HG03558 (cell line): Measurements from ENCODE around the gene CCDC92B.

Source experiments
- ATAC-seq: cut with Tn5 transposase; IDR thresholded peaks from one replicate; pipeline ENCODE4 v1.9.1; 2021; ENCODE audit warnings: moderate number of reproducible peaks; ENCODE audit not compliant: unreplicated experiment; ENCODE audit errors: extremely low read depth

CCDC92B gene

DNA sequence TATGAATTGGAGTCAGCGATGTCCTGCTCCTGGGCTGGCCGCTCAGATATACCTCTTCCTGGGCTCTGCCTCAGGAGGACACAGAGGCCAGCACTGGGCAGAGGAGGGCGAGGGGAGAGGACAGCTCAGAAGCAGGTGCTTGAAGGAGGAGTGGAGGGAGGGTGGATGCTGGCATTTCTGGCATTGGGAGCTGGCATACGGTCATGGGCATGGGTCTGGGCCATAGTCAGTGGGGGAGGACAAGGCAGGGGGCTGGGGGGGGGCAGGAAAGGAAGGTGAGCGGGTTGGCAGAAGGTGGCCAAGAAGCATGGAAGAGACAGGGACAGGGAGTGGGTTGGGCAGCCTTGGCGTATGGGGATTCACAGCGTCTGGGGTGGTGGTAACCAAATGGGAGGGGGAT lies 30.1 kb upstream of the CCDC92B start:
- ATAC-seq, result no peak

DNA sequence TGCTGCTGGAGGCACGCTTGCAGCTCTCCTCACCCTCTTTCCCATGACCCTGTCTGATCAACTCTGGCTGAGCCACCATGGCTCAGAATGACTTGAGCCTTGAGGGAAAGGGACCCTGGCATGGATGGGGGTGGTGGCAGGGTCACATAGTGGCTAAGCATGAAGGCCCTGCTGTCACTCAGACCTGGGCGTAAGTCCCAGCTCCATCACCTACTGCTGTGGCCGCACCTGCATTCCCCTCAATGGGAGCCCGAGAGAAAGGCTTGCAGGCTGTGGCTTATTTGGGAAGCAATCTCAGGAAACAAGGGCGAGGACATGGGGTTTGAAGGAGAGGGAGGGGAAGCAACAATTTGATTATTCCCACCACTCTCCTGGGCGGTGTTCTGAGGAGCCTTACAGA lies 29.0 kb upstream of the CCDC92B start:
- ATAC-seq, result no peak

DNA sequence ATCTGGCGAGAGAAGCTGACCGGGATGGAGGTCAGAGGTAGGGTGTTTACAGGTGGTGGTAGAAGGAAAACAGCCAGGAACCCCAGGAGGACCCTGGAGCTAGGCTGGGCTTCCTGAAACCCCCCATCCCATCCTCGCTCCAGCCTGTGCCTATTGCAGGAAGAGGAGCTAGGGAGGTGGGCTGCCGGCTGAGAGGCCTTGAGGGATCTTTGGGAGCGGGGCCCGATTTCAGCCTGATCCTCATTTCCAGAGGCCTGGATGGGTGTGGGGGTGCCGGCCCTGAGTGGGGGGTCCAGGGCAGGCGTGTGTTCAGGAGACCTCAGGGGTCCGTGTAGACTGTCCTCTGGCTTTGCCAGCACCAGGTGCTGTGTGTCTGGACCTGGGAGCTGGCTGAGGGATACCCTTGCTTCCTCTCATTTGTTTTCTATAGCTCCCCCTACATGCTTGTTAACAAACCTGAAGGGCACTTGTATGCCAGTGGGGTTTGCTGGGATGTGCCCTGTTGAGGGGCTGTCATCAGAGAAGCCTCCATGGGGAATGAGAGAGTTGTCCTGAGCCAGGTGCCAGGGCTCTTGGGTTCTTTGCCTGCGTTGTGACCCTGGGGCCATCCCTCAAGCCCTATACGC lies 27.9 kb upstream of the CCDC92B start:
- no peak for ATAC-seq

DNA sequence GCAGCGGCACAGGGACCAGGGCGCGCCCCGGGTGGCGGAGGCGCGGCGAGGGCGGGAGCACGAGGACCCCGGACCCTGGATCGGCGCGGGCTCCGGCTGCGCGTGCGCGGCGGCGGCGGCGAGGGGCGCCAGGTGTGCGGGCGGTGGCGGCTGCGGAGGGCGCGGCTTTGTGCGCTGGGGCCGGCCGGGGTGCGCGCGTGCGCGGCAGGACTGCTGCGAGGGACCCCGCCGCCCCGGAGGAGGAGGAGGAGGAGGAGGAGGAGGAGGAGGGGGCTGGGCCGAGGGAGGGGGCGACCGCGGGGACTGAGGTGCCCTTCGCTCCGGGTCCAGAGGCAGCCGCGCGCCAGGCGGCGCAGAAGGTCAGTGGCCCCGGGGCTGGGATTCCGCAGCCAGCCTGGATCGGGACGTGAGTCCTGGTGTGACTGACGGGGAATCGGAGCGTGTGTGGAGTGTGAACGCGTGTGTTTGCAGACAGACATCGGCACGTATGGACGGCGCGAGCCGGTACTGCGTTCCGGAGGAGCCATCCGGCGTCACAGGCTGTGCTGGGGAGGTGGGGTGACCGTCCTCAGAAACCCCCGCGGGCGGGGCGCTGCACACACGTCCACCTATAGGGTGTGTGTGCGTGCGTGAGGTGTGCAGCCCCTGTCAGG lies 27.3 kb upstream of the CCDC92B start:
- ATAC-seq, result no peak

DNA sequence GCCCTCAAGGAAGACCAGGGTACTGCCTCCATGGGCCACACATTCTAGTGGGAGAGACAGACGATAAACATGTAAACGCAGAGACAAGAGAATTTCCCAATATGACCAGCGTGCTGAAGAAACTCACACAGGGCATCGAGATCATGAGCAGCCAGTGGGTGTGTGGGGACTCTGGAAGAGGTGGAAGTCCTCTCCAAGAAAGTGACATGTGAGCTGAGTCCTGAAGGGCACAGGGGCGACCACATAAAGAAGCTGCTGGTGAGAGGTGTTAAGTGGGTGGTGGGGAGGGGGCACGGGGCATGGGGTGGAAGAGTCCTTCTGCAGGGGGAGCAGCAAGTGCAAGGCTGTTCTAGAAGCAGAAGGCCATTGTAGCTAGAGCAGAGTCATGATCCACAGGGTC lies 25.8 kb upstream of the CCDC92B start:
- no peak for ATAC-seq

DNA sequence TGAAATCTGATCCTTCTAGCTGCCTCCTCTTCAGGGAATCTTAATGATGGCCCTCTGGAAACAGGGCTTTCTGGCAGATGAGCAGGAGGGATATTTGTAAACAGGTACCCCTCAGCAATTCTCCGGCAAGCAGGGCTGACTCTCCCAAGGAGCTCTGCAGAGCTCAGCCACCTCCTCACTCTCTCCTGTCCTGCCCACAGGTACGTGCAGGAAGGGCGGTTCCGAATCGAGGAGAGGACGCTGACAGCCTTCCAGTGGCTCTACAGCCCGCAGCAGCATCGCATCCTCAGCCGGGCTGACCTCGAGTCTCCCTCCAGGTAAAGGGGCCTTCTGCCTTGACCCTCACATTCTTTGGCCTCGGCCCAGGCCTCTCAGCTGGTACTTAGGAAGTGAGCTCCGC lies 20.7 kb upstream of the CCDC92B start:
- ATAC-seq, result no peak

DNA sequence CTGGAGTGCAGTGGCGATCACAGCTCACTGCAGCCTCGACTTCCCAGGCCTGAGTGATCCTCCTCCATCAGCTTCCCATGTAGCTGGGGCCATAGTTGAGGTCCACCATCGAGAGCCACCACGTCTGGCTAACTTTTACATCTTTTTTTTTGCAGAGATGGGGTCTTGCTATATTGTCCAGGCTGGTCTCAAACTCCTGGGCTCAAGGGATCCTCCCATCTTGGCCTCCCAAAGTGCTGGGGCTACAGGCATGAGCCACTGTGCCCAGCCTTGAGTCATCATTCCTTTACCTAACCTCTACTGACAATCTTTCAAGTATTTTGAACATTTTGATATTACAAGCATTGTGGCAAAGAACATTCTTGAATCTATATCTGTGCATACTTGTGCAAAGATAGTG lies 9.4 kb upstream of the CCDC92B start:
- no peak for ATAC-seq

DNA sequence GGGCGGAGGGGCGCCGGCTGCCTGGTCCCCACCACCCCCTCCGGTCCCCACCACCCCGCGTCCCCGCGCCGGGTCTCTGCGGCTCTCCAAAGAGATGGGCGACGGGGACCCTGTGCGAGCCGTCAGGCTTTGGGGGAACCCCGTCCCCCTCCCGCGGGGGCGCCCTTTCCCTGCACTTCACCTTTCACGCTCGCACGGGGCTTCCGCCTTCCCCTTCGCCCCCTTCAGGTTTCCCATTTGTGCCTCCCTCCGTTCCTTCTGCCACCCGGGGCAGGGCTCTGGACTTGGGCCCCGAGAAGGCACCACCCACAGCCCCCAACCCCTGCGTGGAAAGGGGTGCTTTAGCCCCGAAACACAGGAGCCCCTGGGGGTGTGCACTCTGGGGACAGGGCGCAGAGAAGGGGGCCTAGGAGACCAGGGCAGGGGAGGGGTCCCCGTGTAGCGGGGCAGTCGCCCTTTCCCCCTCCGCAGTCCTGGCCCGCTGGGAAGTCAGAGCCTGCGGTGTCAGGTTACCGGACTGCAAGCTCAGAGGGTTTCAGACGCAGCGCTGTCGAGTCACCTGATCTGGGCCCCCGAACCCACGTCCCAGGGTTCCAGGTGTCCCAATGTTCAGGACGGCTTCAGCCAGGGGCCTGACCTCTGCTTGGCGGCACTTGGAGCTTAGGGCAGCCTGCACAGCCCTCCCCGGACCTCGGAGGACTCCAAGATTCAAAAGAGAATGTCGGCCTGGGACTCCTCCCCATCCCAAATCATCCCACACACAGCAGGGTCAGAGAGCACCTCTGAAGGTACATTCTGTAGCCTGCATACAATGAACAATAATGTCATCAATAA lies 6.7 kb upstream of the CCDC92B start:
- ATAC-seq, result no peak

DNA sequence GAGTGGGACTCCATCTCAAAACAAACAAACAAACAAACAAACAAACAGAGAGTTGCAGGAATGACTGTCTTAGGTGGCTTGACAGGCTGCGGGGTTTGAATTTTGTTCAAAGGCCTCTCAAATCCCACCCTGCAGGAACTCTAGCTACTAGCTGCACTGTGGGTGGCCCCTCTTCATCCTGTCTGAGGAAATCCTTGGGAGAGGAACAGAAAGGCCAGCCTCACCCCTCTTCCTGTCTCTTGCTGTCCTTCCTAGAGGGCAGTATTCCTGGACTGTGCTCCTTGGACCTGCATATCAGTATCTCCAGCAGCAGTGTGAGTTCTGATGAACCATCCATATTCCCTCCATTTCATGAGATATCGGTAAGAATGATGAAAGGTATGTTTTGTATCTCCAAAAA lies 2.0 kb upstream of the CCDC92B start:
- no peak for ATAC-seq

DNA sequence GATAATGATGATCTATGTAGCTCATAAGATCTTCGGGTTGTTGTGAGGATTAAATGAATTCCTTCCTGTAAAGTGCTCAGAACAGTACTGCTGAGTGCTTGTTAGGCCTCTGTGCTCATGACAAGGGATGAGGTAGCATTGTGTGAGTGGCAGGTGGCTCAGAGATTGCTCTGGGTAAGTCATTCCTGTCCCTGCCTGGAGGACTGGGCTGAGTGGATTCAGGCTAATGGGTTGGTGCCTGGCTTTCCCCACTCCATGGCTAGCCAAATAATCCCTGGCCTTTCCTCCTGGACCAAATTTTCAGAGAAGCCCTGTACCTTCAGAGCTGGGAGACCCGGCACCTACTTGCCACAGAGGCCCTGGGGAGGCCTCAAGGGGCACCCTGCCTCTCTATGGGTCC lies 1.3 kb upstream of the CCDC92B start:
- no peak for ATAC-seq

DNA sequence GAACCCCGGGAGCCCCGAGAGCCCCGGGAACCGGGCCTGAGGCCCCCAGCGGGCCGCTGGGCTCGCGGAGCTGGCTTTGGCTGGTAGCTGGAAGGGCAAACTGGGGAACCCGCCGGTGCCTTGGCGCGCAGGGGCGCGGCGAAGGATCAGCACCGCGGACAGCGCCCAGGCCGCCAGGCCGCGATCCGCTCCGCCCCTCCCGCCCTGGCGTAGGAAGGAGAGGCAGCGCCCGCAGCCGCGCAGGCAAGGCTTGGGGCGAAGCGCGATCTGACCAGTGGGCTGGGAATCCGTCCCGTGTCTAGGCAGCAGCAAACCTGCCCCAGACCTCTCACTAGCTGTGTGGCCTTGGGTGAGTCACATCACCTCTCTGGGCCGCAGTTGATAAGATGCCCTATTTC lies 331 bp upstream of the CCDC92B start:
- no peak for ATAC-seq

DNA sequence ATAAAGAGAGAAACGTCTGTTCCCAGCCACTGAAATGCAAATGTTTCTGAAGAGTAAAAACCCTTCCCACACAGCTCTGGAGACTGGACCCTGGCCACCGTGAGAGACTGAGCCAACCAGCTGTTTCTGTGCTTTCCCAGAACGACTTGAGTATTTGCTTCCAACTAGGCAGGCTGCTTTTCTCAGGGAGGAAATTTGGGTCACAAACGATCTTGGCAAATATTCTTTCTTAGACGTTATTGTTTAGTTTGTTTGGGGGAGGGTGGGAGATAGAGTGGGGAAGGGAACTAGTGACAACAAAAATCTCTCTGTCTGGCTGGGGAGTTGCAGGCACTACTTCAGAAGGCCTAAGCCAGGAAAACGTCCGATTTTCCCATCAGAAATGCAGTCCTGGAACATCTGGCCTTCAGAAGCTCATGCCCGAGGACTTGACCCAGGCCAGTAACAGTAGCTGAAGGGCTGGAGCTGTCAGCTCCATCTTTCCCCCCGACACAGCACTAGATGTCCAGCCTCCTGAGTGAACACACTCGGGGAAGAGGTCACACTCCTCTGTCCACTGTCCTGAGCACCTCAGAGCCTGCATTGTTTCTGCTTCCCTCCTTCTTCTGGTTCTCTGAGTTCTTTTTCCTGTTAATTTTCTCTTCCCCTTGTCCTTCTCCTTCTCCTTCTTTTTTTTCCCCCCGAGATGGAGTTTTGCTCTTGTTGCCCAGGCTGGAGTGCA lies 4.0 kb downstream of the CCDC92B start:
- ATAC-seq, result no peak

DNA sequence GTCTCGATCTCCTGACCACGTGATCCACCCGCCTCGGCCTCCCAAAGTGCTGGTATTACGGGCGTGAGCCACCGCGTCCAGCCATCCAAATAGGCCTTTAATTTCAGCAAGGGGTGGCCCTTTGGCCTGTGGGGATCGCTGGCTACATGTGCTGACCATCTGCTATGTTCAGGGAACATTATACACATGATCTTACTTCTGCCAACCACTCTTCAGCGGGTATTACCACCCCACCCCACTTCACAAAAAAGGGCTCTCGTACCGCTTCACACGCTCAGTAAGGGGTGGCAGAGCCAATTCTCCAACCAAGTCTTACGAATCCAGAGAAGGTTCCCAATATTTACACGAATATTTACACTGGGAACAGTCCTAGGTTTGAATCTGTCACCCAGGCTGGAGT lies 11.8 kb downstream of the CCDC92B start:
- no peak for ATAC-seq

DNA sequence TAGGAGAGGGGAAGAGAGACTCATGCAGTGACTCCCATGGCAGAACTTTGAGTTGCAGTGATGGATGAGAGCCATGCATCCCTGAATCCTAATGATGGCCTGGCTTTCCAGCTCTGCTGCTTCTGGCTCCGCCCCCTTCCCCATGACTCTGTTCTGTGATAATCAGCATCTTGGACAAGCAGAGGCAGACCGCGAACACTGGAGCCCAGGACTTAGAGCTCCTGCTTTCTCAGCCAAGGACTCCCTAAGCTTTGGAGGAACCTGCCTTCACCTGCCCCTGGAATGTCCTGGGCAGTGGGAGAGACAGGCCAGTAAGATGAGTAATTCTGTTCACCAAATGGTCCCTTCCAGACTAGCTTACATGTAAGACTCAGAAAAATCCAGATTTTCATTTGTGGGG lies 12.5 kb downstream of the CCDC92B start:
- ATAC-seq, result no peak

DNA sequence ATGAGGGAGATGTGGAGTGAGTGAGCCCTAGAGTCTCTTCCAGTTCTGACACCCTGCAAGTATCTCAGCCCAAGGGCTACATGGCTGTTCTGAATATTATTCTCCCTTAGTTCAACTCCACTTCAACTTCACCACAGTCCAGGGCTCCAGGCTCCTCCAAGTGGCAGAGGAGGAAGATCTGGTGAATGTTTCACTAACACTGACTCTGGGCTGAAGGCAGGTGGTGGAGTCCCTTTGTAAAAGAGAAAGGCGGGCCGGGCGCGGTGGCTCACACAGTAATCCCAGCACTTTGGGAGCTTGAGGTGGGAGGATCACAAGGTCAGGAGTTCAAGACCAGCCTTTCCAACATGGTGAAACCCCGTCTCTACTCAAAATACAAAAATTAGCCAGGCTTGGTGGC lies 13.6 kb downstream of the CCDC92B start:
- ATAC-seq, result no peak

DNA sequence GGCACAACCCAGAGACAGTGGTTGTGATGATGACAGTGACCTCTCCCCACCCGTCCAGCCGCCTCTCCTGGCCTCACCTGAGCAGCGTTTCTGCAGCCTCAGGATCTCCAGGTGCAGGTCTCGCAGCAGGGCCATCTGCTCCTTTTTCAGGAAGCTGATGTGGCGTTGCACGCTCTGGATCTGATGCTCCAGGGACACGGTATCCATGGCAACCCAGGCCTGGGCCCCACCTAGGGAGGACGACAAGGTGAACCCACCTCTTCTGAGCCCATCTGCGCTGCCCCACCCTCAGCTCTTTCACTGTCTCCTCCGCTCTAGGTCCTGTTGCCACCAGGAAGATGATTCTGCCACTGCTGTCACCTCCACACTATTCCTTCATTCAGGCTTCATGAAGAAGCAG lies 14.5 kb downstream of the CCDC92B start:
- no peak for ATAC-seq

DNA sequence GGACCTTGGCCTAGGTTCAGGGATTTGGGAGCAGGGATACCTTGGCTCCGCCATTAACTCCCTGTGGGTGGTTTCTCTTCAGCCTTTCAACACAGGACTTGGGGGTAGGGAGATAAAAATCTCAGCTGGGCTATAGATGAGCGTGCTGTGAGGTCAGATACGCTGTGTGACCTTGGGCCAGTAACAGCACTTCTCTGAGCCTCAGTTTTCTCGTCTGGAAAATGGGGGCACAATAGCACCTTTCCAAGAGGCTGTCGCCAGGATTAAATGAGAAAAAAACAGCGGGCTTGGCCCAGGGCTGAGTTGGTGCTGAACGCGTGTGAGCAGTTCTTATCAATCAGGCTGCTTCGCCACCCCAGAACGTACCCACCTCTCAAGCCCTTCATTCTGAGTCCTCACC lies 17.6 kb downstream of the CCDC92B start:
- ATAC-seq, result no peak

DNA sequence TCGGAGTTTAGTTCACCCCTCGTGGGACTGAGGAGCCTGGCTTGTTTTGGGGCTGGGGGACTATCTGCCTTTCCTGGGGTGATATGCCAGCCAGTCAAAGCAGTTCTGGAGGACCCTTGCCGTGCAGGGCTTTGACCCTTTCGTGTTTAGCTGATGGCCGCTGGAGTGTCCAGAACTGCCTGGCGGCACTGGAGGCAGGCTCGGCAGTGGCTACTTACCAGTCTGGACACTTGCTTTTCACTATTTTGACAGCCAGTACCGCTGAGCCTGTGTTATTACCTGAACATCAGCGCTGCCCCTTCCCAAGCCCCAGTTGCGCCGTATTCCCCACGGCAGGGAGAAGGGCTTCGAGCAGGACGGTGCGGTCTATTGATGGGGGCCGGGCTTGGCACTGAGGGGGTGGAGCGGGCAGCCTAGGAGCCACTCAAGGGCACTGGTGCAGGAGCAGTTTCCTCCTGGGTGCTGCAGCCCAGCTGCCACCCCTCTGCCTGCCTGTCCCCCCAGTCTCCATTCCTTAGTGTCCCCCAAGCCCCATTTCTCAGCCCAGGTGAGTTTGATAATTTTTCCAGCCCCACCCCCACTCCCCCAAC lies 18.6 kb downstream of the CCDC92B start:
- ATAC-seq, result no peak

DNA sequence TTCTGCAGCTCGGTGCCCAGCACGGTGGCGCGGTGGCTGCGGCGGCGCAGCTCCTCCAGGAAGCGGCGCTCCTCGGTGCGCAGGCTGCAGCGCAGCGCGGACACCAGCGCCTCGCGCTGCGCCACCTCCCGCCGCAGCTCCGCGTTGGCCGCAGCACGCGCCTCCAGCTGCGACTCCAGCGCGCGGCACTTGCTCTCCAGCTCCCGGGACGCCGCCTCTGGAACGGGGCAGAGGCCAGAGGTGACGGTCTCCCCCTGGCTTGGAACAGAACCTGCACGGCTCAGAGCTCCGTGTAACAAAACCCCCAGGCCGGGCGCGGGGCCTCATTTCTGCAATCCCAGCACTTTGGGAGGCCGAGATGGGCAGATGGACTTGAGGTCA lies 24.7 kb downstream of the CCDC92B start:
- ATAC-seq, result no peak

DNA sequence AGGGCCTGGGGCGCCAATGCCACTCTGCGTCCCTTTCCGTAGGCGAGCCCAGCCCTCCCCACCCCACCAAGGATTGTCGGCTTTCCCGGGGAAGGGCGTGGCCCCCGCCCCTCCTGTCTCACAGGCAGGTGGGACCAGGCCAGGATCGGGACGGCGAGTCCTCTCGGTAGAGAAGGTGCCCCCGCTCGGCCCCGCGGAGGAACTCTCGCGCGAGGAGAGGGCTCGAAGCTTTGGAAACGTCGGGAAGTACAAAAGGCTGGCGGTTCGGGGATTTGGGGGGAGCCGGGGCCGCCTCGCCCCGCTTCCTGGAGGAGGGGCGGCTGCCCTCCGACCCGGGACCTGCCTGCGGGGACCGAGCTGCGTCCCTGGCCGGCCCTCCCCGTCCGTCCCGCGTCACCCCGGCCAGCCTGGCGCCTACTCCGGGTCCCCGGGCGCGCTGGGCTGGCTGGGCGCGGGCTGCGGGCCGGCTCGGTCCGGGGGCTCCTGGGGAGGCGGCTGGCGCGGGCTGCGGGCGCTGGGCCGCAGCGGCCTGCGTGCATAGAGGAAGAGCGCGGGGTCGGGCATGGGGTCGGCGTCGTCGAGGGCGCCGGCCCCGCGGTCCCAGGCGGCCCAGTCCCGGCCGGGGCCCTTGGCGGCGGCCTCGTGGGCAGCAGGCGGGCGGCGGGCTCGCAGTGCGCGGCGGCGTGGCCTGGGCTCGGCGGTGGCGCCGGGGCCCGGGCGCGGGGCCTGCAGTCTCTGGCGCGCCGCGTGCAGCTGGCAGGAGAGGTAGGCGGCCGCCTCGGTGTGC lies 25.3 kb downstream of the CCDC92B start:
- ATAC-seq, result no peak
